HepG2 (cell line): ENCODE data around the gene MAGEB2.

Experiments used
- MAFF ChIP-seq: IDR thresholded peaks from 2 replicates; pipeline ENCODE4 v1.6.1; 2011; ENCODE audit warnings: low read depth, low read length, improper control_type of control experiment
- SAP130 ChIP-seq: IDR thresholded peaks from 2 replicates; pipeline ENCODE4 v1.6.1; 2016; ENCODE audit warnings: low read depth
- U2AF1 ChIP-seq: fragments of 200-400 bp; formaldehyde crosslinking; optimal IDR thresholded peaks from 2 replicates; pipeline ENCODE3; 2017; ENCODE audit warnings: mild to moderate bottlenecking, low read depth, low read length
- ZNF274 ChIP-seq: sonication (generic); formaldehyde crosslinking; IDR thresholded peaks from 2 replicates; pipeline ENCODE4 v1.5.1; 2020; ENCODE audit warnings: mild to moderate bottlenecking, missing genetic modification reagents

GRCh38 chrX:30248854-30249253 lies 33.5 kb downstream of the MAGEB2 start:
- no peak for TF ChIP-seq U2AF1
- no peak for TF ChIP-seq ZNF274 (CRISPR knock-in tag)
- TF ChIP-seq MAFF, result no peak
- no peak for TF ChIP-seq SAP130
